ENCODE data around the gene NRP1.

The NRP1 gene

GRCh38 chr10:33249659-33250345 lies 84.7 kb downstream of the NRP1 start:
- DNase-seq (ENCODE audit: low spot score): no peak
- no peak for TF ChIP-seq CTCF (IDR thresholded peaks at IDR 0.05; ENCODE audit: borderline replicate concordance, control extremely low read depth, extremely low read depth, insufficient read depth, missing control alignments)
- in situ Hi-C loops (cut with MboI; ENCODE audit: low sequenced_read_pairs, unreplicated experiment): no loop called here

GRCh38 chr10:33249137-33249536 lies 85.3 kb downstream of the NRP1 start:
- TF ChIP-seq CTCF (IDR thresholded peaks at IDR 0.05; ENCODE audit: borderline replicate concordance, control extremely low read depth, extremely low read depth, insufficient read depth, missing control alignments): no peak

GRCh38 chr10:33248638-33249037 lies 85.8 kb downstream of the NRP1 start:
- no peak for TF ChIP-seq CTCF (IDR thresholded peaks at IDR 0.05; ENCODE audit: borderline replicate concordance, control extremely low read depth, extremely low read depth, insufficient read depth, missing control alignments)
- in situ Hi-C loops (cut with MboI; ENCODE audit: low sequenced_read_pairs, unreplicated experiment): no loop called here
- DNase-seq (ENCODE audit: low spot score): no peak

More at GRCh38 chr10:33249137-33249536, 85.3 kb downstream of the NRP1 start:
- in situ Hi-C loops (cut with MboI; ENCODE audit: low sequenced_read_pairs, unreplicated experiment): no loop called here
- DNase-seq (ENCODE audit: low spot score): no peak

GRCh38 chr10:33247221-33247922 lies 87.1 kb downstream of the NRP1 start:
- in situ Hi-C loops (cut with MboI; ENCODE audit: low sequenced_read_pairs, unreplicated experiment): no loop called here
- no peak for DNase-seq (ENCODE audit: low spot score)
- no peak for TF ChIP-seq CTCF (IDR thresholded peaks at IDR 0.05; ENCODE audit: borderline replicate concordance, control extremely low read depth, extremely low read depth, insufficient read depth, missing control alignments)

GRCh38 chr10:33245343-33245742 lies 89.1 kb downstream of the NRP1 start:
- in situ Hi-C loops (cut with MboI; ENCODE audit: low sequenced_read_pairs, unreplicated experiment): no loop called here
- no peak for DNase-seq (ENCODE audit: low spot score)
- no peak for TF ChIP-seq CTCF (IDR thresholded peaks at IDR 0.05; ENCODE audit: borderline replicate concordance, control extremely low read depth, extremely low read depth, insufficient read depth, missing control alignments)

- in situ Hi-C loops (cut with MboI; ENCODE audit: low sequenced_read_pairs, unreplicated experiment): no loop called here
- DNase-seq (ENCODE audit: low spot score): no peak
- TF ChIP-seq CTCF (IDR thresholded peaks at IDR 0.05; ENCODE audit: borderline replicate concordance, control extremely low read depth, extremely low read depth, insufficient read depth, missing control alignments): no peak
Observed at GRCh38 chr10:33244354-33244967, 90.0 kb downstream of the NRP1 start.

Measured in GM13976 (cell line).